ENCODE measurements around the gene TRABD2B. TPM values are rescaled to one million over a fixed set of nuclear protein-coding genes. Genes with fewer than 3 reads are reported as not detected.

TRABD2B gene
- total RNA-seq, 2 experiments from 2014 or later: not detected

DNA sequence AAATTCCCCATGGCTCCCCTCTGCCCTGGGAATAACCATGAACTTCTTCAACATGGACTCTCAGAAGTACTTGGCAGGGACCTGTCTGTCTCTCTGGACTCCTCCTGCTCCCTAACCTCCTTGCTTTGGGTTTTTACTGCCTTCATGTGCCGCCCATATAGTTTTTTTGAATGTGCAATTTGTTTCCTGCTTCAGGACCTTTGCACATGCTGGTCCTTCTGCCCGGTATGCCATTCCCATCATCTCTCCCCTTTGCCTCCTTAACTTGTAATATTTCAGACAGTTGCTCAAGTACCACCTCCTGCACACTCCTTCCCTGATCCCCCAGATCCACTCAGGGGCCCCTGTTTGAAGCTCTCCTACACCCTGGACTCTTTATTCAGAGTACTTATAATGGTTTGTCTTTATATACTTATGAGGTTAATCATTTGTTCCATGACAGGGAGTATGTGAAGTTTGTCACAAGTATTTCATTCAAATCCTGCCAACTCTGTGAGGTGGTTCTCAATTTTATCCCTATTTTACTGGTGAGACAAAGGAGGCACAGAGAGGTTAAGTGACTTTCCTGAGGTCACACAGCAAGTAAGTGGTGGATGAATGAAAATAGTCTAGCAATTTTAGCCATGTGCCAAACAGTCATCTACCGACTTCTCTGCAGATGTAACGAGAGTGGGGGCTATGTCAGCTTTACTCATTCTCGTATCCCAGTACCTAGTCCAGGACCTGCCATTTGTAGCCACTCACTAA lies 180.7 kb downstream of the TRABD2B start:
- CTCF ChIA-PET: no interaction called here
- POLR2A ChIA-PET: no interaction called here

DNA sequence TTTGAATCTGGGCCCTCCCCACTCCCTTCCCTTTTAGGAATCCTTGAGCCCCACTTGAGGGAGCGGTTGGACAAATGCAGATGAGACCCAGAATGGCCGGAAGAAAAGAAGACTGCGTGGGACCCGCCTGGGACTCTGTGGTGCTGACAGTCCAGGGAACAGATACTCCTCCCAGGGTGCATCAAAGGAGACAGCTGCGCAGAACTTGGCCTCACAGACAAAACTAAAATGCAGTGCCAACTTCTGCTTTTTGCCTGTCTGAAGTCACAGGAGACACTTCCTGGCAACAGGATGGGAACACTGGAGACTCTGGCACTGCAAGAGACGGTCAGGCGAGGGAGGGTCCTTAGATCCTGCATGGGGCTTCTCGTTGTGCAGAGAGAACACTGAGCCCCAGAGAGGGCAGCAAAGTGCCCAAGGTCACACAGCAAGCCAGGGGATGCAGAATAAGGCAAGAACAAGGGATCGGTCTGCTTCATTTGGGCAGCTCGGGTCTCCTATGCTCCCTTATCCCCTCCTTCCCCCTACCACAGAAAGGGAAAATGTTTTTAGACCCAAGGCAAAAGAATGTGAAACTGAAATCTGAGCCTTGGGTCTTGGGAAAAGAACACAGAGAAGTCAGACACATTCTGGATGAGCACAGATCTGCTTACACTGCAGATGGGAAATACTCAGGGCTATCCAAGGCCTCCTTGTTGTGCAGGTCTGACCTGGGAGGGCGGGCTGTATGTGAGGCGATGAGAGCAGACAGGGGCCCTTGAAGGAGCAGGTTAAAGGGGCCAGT lies 182.4 kb downstream of the TRABD2B start:
- POLR2A ChIA-PET: no interaction called here
- CTCF ChIA-PET: interaction anchor here (0.6 kb wide), 1 partner anchor 1408 kb away, joined by 4 read pairs; no protein-coding TSS in a partner anchor

DNA sequence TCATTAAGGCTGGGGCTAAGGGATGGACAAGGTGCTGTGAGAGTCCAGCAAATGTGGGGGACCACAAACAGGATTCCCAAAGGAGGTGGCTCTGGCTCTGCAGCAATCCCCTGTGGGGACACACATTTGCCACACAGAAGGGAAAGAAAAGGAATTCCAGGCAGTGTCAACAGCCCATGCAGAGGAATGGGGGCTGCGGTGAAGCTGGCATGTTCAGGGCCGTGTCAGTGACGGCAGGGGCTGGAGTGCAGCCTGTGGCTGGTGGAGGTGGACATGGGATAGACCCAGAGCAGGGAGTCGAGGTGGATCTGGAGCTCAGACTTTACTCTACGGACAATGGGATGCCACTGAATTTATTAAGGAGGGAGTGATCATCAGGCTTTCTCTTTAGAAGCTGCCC lies 183.2 kb downstream of the TRABD2B start:
- POLR2A ChIA-PET: no interaction called here

DNA sequence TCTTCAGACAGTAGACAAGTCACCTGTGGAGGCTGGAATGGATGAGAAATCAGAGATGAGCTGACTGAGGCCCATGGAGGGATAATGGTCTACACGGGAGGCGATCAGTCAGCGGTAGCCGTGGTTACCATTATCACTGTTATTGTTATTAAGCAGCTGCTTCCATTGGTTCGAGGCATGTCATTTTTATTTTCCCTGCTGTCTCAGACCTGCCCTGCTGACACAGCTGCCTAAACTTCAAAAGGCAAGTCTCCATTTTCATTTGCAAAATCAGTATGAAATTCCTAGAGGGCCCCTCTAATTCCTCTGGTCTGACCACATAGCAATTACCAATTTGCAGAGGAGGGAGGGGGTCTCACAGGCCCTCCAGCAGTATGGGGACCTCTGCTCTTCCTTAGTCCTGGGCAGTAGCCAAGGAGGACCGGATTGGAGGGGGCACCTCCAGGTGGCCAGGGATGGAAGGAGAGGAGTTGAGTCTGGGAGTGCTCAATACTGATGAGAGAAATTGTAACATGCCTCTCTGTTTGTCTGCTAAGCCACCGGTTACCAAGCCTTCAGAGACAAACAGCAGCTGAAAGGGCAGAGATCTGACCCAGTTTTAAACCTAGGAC lies 184.2 kb downstream of the TRABD2B start:
- CTCF ChIA-PET: no interaction called here
- POLR2A ChIA-PET: no interaction called here

More for the DNA sequence above, 183.2 kb downstream of the TRABD2B start:
- CTCF ChIA-PET: interaction anchor here (0.6 kb wide), 1 partner anchor 1407 kb away, joined by 4 read pairs; no protein-coding TSS in a partner anchor

GRCh38 chr1:47810964-47811682 lies 186.1 kb downstream of the TRABD2B start:
- ChIA-PET POLR2A (no interaction called here), CTCF (no interaction called here)

DNA sequence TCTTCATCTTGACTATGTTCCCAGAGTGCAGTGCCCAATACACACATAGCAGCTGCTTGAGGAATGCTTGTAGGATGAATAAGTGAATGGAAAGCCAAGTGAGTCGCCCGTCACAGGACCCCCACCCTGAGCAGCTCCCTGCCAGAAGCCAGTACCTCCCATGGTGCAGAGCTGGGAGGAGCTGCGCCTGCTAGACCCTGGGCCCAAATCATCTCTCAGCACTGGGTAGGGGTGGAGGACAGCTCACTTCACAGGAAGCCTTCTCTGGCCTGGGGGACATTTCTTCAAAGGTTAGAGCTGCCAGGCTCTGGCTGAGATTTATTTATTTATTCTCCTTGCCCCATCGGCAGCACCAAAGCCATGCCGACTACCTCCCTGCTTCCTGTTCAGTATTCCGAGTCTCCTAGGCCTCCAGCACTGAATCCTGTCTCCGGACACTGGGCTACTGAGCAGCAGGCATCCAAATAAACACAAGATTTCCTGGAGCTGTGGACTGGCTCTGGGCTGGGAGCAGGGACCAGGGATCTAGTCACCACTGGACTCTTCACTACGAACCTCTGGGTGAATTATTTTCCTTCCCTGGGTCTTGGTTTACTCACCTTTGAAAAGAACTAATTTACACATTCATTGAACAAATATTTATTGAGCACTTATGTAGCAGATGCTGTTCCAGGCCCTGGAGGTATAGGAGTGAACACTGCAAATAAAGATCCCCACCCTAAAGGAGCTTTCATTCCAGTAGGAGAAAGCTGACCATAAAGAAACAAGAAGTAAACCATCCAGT lies 187.7 kb downstream of the TRABD2B start:
- ChIA-PET CTCF (no interaction called here), POLR2A (no interaction called here)

- CTCF ChIA-PET: no interaction called here
- POLR2A ChIA-PET: no interaction called here
Measured at GRCh38 chr1:47808612-47809011, 188.6 kb downstream of the TRABD2B start.

- CTCF ChIA-PET: no interaction called here
- POLR2A ChIA-PET: no interaction called here
Measured at GRCh38 chr1:47805921-47806361, 191.2 kb downstream of the TRABD2B start.

GRCh38 chr1:47805018-47805417 lies 192.2 kb downstream of the TRABD2B start:
- ChIA-PET POLR2A (no interaction called here), CTCF (no interaction called here)

DNA sequence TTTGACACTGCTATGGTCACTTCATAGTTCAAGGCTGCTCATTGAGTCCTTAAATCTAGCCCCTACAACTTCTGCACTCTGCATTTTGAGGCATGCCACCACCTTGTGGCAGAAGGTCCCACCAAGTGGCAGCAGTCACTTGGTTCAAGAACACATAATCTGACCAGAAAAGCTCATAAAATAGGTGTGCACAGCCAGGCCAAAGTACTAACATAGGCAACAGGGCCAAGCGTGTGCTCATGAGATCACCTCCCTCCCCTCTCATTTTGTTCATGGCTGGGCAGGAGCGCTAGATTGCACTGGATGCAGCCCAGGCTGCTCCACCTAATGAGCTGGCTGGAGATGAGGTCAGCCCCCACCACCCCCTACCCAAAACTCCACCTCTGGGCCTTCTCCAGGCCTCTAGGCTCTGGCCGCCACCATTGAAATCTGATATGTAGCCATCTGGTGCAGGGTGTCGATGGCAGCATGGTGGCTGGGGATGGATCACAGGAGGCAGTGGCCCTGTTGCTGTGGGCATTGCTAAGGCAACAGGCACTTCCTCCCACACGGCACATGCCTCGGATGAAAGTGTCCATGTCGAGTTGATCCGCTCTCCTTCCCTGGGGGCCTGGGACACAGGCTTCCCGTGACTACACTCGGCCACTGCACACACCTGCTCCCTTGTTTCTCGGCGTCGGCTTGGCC lies 193.2 kb downstream of the TRABD2B start:
- CTCF ChIA-PET: no interaction called here
- POLR2A ChIA-PET: no interaction called here

DNA sequence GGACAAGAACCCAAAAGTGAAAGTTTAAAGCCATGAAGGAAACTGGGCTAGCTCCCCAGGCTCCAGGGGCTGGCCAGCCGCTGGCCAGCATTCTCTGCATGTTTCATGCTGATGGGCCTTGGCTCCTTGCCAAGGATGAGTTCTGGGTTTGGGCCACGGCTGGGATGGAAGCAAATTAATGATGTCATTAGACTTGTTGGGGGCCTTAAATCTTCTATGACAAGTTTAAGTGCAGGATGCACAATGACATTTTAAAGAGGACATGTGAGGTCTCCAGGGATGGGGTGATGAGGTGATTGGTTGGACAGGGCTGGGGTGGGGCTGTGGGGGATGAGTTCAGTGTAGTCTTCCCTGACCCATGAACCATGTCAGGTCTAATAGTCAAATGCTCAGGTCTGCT lies 199.6 kb downstream of the TRABD2B start:
- ChIA-PET CTCF (no interaction called here), POLR2A (no interaction called here)

GRCh38 chr1:47796626-47797025 lies 200.6 kb downstream of the TRABD2B start:
- ChIA-PET CTCF (no interaction called here), POLR2A (no interaction called here)

DNA sequence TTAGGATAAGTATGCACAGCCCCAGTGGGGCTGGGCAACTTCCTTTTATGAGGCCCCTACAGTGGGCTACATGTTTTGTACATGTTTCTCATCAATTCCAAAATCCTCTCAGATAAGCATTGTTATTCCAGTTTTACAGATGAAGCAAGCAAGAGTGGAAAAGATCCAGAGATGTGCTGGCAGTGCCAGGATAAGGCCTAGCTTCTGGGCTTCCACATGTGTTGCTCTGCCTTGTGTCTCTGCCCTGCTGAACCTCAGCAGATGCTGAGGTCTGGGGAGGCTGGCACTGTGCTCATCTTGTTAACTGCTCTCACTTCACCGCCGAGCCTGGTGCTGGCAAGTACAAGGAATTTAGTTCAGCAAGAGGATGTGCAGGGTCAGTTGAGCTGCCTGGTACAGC lies 202.1 kb downstream of the TRABD2B start:
- ChIA-PET POLR2A (no interaction called here), CTCF (no interaction called here)

GRCh38 chr1:47794530-47794929 lies 202.7 kb downstream of the TRABD2B start:
- CTCF ChIA-PET: no interaction called here
- POLR2A ChIA-PET: no interaction called here

DNA sequence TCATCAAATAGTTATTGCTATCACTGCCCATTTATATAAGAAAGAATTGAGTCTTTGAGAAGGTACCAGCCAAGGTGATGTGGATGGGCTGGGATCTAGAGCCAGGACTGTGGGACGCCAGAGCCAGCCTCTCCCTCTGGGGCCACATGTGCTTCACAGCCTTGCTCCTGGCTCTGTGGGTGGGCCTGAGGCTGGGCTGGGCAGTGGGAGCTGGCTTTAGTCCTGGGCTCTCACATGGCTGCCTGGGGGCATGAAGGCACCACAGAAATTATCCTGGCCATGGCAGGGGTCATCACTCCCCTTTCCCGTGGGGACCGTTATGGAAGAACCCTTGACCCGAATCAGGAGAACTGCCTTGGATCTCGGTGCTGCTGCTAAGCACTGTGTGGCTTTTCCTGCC lies 203.1 kb downstream of the TRABD2B start:
- CTCF ChIA-PET: no interaction called here
- POLR2A ChIA-PET: no interaction called here

- ChIA-PET CTCF (no interaction called here), POLR2A (no interaction called here)
Measured at GRCh38 chr1:47793563-47793962, 203.6 kb downstream of the TRABD2B start.

DNA sequence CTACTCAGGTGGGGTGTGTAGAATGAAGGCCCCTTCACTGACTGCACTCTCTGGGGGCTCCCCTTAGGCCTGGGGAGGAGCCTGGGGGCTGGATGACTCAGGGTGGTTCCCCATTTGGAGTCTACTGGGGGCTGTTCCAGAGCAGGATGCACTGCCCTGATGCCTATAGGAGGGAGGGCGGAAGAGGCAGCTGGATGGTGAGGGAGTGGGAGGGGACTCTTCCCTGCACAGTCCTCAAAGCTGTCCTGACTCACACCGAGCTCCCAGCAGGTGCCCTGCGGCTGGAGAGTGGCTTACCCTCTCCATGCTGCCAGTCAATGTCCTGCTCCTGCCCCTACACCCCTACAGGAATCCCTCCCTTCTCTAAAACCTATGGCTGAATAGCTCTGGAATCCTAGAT lies 204.4 kb downstream of the TRABD2B start:
- CTCF ChIA-PET: no interaction called here
- POLR2A ChIA-PET: no interaction called here

DNA sequence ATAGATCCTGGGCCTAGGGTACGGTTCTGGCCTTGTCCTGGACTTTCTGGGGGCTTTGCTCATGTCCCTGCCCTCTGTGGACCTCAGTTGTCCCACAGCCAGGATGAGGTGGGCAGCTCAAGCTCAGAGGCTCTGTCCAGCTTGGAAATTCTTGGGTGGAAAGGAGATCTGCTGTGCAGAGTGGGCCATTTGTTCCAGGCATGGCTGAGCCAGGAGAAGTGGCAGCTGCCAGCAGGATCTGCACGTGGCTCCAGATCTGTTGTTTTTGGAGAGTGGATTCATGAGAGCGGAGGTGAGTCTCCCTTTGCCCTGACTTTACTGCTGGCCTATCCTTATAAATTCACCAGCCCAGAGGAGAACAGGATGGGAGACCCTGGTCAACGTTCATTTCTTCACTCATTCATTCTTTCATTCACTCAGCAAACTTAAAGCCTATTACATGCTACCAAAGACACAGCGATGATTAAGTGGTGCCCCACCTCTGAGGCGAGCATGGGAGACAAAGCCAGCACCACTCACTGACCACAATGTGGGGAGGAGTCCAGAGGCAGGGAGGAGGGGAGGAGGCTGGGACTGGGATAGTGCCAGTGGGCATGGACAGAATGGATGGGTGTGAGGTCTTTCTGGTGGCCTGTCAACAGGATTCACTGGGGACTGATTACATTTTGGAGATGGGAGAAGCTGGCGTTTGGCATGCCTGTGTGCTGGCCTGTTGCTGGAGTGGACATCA lies 205.1 kb downstream of the TRABD2B start:
- CTCF ChIA-PET: no interaction called here
- POLR2A ChIA-PET: no interaction called here

- POLR2A ChIA-PET: no interaction called here
- CTCF ChIA-PET: no interaction called here
Measured at GRCh38 chr1:47788761-47789160, 208.4 kb downstream of the TRABD2B start.

All from activated CD8-positive, alpha-beta memory T cell treated with anti-CD3 and anti-CD28 coated beads for 36 hours (primary cell).